Suppressor macrophage treated with lipopolysaccharide for 1 hour (primary cell): Measurements from ENCODE around the gene CHD1L.
"Not testable (repeated sequence)": the region's sequence is repeated elsewhere in the genome, so short reads cannot be mapped to it uniquely, and the experiment has no call there.

Experiments
- DNase-seq, 3 donors: peaks; one replicate each; pipeline ENCODE4 v3.0.0-alpha.2; 2020 to 2022

Gene CHD1L

GRCh38 chr1:147233903-147234302 lies 8.6 kb upstream of the CHD1L start:
- DNase-seq: not testable (repeated sequence)

DNA sequence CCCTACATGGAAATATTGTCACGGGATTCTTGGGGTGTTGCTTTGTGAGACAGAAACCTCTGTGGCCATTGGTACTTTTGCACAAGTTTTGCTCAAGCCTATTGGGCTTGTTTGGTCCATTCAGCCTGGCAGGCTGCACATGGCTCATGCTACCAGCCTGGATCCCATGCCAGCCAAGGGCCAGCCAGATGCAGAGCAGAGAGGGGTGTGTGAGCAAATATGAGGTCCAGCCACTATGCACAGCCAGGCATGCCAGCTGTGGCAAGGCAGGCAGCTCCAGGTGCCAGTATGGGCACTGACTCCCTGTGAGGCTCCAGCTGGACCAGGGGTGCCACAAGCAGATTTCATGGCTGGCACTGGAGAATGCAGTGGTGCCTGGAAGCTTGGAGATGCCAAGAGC lies 6.7 kb upstream of the CHD1L start:
- DNase-seq: no peak

DNA sequence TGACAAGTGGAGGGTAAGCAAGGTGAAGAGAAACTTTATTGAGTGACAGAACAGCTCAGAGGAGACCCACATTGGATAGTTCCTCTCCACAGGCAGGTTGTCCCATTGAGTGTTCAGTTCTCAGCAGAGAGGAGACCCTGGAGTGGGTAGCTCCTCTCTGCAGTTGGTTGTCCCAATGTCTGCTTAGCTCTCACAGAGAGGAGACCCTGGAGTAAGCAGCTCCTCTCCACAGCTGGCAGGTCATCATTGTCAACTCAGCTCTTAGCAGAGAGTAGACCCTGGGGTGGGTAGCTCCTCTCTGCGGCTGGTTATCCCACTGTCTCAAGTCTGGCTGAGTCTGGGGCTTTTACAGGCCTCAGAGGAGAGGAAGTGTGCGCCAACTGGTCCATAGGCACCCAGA lies 6.0 kb upstream of the CHD1L start:
- DNase-seq: no peak

DNA sequence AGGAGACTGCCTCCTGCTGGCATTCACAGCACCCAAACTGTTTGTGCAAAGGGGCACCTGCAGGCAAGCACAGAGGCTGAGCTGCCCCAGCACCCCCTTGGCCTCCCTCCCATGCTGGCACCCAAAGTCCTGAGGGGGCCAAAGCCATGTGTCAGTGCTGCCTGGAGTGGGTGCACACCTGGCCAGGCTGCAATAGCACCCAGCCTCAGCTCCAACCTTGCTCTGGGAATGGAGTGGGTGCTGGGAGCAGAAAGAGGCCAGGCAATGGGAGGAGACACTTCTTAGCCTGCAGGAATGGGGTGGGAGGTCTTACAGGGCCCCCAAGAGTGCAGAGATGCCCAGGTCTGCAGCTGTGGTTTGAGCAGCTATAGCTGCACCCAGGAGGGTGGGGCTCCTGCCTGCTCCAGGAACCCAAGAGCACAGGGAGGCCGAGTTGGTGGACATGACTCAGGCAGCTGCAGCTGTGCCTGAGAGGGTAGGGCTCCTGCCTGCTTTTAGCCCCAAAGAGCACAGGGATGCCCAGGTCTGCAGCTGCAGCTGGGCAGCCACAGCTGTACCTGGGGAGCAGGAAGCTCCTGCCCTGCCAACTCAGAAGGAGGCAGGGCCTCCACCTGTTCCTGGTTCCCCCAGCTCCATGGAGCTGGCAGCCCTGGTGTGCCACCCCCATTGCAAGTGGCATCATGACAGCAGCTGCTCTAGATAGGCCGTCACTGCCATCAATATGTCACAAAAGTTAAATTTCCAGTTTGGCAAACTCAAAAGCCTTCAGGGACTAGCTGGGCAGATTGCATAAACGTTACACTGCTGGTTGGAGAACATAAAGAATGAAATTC lies 5.3 kb upstream of the CHD1L start:
- DNase-seq: no peak

GRCh38 chr1:147238053-147238902 lies 4.2 kb upstream of the CHD1L start:
- no peak for DNase-seq

- no peak for DNase-seq
These were observed 3.3 kb upstream of the CHD1L start for GRCh38 chr1:147238925-147239820.

DNA sequence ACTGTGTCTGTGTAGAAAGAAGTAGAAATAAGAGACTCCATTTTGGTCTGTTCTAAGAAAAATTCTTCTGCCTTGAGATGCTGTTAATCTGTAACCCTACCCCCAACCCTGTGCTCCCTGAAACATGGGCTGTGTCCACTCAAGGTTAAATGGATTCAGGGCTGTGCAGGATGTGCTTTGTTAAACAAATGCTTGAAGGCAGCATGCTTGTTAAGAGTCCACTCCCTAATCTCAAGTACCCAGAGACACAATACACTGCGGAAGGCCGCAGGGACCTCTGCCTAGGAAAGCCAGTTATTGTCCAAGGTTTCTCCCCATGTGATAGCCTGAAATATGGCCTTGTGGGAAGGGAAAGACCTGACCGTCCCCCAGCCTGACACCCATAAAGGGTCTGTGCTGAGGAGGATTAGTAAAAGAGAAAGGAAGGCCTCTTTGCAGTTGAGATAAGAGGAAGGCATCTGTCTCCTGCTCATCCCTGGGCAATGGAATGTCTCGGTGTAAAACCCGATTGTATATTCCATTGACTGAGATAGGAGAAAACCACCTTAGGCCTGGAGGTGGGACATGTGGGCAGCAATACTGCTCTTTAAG lies 2.3 kb upstream of the CHD1L start:
- not testable (repeated sequence) for DNase-seq

DNA sequence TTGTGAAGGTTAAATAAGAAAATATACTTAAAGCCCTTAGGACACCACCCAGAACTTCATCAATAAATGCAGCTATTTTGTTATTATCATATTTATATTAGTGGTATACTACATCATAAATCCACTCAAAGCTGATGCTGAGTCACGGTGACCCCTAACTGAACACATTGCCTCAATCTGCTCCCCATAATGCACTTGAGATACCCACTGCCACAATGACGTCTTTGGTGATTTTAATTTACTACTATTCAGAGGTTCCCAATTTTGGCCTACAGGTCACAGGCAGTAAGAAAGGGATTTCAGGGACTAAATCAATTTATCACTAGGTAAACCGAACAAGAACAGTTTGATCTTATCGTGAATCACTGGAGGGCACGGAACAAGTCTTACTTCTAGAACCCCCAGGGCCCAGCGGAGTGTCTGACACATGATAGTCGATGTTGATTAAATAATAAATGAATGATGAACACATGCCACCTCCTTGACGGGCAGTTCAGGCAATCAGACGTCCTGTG lies 493 bp upstream of the CHD1L start:
- DNase-seq: peak in 1 of 3 donors; percentile 28

- DNase-seq: peak in 2 of 3 donors; percentile 34 to 39
These were observed 773 bp downstream of the CHD1L start for GRCh38 chr1:147243228-147243685.

DNA sequence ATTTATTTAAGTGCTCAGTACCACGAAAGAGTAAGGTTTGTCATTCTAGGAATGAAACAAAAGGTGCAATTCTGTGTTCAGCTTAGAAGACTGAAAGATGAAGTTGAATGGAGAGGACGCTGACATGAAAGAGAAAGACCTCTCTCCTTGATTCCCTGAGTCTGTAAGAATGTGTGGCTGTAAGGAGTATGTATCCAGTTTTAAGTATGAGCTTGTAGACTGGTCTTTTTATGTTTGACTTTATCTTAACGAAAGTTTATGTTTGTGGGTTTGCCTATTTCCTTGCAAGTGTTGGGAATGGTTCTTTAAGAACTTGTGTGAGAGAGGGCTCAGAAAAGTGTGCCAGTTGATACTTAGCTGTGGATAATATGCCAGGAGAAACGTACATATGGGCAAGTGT lies 1.4 kb downstream of the CHD1L start:
- DNase-seq: no peak

- DNase-seq: peak; percentile 33 to 78 (median 53)
These were observed 2.6 kb downstream of the CHD1L start for GRCh38 chr1:147245129-147245528.

DNA sequence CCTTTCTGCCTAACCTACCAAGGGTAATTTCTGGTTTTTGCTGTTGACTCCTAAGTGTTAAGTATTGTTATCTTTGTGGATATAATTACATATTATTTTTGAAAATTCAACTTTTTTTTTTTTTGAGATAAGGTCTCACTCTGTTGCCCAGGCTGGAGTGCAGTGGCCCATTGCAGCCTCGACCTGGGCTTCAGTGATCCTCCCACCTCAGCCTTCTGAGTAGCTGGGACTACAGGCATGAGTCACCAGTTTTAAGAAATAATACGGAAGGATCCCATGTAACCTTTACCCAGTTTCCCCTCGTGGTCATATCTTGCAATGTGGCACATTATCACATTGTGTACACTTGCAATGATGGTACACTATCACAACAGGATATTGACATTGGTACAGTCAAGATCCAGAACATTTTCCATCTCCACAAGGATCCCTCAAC lies 3.1 kb downstream of the CHD1L start:
- DNase-seq: peak; percentile 72 to 79 (median 73)

- DNase-seq: no peak
These were observed 3.7 kb downstream of the CHD1L start for GRCh38 chr1:147246044-147246690.

GRCh38 chr1:147246910-147247655 lies 4.6 kb downstream of the CHD1L start:
- DNase-seq: peak in 2 of 3 donors; percentile 33 to 69

GRCh38 chr1:147247656-147248238 lies 5.3 kb downstream of the CHD1L start:
- no peak for DNase-seq

GRCh38 chr1:147252540-147252939 lies 10.1 kb downstream of the CHD1L start:
- no peak for DNase-seq

DNA sequence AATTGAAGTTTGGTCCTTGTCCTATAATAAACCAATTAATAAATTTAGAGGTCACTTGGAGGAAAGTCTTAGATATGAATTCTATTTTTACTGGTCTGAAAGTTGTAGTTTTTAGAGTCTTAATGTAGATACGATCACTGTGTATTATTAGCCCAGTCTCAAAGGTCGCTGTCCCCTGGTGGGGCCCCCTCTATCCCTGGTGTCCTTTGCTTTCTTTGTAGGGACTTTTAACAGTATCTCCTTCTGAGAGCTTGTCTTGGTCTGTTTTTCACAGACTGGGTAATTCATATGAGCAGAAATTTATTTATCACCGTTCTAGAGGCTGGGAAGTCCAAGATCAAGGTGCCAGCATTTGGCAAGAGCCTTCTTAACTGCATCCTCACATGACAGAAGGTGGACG lies 18.5 kb downstream of the CHD1L start:
- DNase-seq: no peak

GRCh38 chr1:147264158-147264768 lies 21.8 kb downstream of the CHD1L start:
- no peak for DNase-seq

DNA sequence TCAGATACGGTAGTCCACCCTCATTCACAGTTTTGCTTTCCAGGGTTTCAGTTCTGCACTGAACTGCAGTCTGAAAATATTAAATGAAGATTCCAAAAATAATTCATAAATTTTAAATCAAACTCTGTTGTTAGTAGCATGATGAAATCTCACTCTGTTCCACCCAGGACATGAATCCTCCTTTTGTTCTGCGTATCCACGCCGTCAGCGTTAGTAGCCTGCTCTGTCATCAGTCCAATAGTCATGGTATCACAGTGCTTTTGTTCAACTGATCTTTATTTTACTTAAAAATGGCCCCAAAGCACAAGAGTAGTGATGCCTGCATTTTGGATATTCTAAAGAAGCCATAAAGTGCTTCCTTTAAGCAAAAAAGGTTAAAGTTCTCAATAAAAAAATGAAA lies 23.9 kb downstream of the CHD1L start:
- no peak for DNase-seq

- DNase-seq: no peak
These were observed 25.2 kb downstream of the CHD1L start for GRCh38 chr1:147267711-147268110.
